ENCODE data around the gene DNAJC7. TPM values are rescaled to one million over a fixed set of nuclear protein-coding genes. Genes with fewer than 3 reads are reported as not detected.
A peak's percentile ranks its signal among the peaks of the same experiment; 100 is the strongest.

DNAJC7 gene
- total and polyA plus RNA-seq, 9 of the 15 experiments (the other 6 are each of a cell fraction or from before 2014, with no cell fraction given), result 85.8 to 262 (median 157) TPM

DNA sequence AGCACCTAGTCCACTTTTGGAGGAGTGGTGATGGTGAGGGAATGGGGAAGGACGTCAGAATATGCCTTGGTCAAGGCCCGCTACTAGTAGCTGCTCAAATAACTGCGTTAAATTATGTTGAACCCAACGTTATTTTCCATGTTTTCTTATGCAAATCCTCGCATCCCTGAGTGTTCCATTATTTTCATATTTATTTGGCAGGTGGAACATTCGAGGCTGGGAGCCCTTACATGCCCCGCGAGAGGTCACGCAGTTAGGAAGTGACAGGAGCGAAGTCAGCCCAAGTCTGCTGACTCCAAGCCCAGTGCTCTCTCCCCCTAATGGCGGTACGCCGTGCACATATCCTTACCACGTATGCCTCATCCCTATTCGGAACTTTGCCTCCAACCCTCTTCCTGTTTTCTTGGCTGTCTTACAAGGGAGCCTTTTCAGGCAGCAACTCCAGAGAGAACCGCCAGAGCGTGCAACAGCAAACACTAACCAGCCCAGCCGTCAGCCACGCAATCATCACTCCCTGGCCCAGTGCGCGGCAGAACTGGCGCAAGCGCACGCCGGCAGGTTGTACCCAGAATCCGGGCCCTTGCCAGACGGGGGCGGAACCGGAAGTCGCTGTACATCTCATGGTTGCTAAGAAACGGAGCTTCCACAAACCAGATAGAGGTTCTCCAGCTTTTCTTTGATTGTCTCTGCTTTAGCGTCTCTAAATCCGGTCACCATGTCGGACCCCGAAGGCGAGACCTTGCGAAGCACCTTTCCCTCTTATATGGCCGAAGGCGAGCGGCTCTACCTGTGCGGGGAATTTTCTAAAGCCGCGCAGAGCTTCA is 87.0 kb downstream of the DNAJC7 start, which contains the start of gene ODAD4 (continued):
- TF ChIP-seq, protein P1, sequence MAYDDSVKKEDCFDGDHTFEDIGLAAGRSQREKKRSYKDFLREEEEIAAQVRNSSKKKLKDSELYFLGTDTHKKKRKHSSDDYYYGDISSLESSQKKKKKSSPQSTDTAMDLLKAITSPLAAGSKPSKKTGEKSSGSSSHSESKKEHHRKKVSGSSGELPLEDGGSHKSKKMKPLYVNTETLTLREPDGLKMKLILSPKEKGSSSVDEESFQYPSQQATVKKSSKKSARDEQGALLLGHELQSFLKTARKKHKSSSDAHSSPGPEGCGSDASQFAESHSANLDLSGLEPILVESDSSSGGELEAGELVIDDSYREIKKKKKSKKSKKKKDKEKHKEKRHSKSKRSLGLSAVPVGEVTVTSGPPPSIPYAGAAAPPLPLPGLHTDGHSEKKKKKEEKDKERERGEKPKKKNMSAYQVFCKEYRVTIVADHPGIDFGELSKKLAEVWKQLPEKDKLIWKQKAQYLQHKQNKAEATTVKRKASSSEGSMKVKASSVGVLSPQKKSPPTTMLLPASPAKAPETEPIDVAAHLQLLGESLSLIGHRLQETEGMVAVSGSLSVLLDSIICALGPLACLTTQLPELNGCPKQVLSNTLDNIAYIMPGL (CRISPR knock-in tag; IDR thresholded peaks at IDR 0.05), result no peak
- TF ChIP-seq, protein P2, sequence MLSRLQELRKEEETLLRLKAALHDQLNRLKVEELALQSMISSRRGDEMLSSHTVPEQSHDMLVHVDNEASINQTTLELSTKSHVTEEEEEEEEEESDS (CRISPR knock-in tag; IDR thresholded peaks at IDR 0.05), result no peak
- no peak for TF ChIP-seq NCOA1 (IDR thresholded peaks at IDR 0.05; ENCODE audit: low read depth)
- no peak for TF ChIP-seq RNF2 (IDR thresholded peaks at IDR 0.05)
- no peak for TF ChIP-seq ZNF146 (CRISPR knock-in tag; IDR thresholded peaks at IDR 0.05; ENCODE audit: unreplicated experiment)
- peak; percentile 86 for TF ChIP-seq TRIM28 (IDR thresholded peaks at IDR 0.05)
- TF ChIP-seq U2AF2 (optimal IDR thresholded peaks at IDR 0.05; ENCODE audit: low read depth, low read length), result no peak
- TF ChIP-seq MAFK (IDR thresholded peaks at IDR 0.05; ENCODE audit: low read length), result no peak; the same call in 1 of the 2 replicates
- no peak for TF ChIP-seq ESRRB (CRISPR knock-in tag; IDR thresholded peaks at IDR 0.05; ENCODE audit: borderline replicate concordance)
- no peak for TF ChIP-seq TOE1 (IDR thresholded peaks at IDR 0.05; ENCODE audit: borderline replicate concordance)
- TF ChIP-seq TOE1 (CRISPR knock-in tag; IDR thresholded peaks at IDR 0.05; ENCODE audit: borderline replicate concordance, low read depth), result no peak
- peak; percentile 92 for TF ChIP-seq POLR2A (conservative IDR thresholded peaks at IDR 0.05)
- TF ChIP-seq, protein P3, sequence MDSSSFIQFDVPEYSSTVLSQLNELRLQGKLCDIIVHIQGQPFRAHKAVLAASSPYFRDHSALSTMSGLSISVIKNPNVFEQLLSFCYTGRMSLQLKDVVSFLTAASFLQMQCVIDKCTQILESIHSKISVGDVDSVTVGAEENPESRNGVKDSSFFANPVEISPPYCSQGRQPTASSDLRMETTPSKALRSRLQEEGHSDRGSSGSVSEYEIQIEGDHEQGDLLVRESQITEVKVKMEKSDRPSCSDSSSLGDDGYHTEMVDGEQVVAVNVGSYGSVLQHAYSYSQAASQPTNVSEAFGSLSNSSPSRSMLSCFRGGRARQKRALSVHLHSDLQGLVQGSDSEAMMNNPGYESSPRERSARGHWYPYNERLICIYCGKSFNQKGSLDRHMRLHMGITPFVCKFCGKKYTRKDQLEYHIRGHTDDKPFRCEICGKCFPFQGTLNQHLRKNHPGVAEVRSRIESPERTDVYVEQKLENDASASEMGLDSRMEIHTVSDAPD (CRISPR knock-in tag; IDR thresholded peaks at IDR 0.05), result no peak
- TF ChIP-seq PCBP1 (IDR thresholded peaks at IDR 0.05; ENCODE audit: low read depth, low read length, poor library complexity, severe bottlenecking), result no peak
- TF ChIP-seq, protein P4, sequence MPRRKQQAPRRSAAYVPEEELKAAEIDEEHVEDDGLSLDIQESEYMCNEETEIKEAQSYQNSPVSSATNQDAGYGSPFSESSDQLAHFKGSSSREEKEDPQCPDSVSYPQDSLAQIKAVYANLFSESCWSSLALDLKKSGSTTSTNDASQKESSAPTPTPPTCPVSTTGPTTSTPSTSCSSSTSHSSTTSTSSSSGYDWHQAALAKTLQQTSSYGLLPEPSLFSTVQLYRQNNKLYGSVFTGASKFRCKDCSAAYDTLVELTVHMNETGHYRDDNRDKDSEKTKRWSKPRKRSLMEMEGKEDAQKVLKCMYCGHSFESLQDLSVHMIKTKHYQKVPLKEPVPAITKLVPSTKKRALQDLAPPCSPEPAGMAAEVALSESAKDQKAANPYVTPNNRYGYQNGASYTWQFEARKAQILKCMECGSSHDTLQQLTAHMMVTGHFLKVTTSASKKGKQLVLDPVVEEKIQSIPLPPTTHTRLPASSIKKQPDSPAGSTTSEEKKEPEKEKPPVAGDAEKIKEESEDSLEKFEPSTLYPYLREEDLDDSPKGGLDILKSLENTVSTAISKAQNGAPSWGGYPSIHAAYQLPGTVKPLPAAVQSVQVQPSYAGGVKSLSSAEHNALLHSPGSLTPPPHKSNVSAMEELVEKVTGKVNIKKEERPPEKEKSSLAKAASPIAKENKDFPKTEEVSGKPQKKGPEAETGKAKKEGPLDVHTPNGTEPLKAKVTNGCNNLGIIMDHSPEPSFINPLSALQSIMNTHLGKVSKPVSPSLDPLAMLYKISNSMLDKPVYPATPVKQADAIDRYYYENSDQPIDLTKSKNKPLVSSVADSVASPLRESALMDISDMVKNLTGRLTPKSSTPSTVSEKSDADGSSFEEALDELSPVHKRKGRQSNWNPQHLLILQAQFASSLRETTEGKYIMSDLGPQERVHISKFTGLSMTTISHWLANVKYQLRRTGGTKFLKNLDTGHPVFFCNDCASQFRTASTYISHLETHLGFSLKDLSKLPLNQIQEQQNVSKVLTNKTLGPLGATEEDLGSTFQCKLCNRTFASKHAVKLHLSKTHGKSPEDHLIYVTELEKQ (CRISPR knock-in tag; IDR thresholded peaks at IDR 0.05), result no peak
- TF ChIP-seq RBM22 (IDR thresholded peaks at IDR 0.05; ENCODE audit: low read depth, low read length, poor library complexity, severe bottlenecking), result no peak
- TF ChIP-seq ZNF232 (CRISPR knock-in tag; IDR thresholded peaks at IDR 0.05), result no peak
- TF ChIP-seq U2AF1 (optimal IDR thresholded peaks at IDR 0.05; ENCODE audit: low read depth, low read length), result no peak
- TF ChIP-seq FUS (optimal IDR thresholded peaks at IDR 0.05; ENCODE audit: low read depth, low read length), result no peak
- TF ChIP-seq CREM (IDR thresholded peaks at IDR 0.05; ENCODE audit: low read depth), result peak; percentile 84
- TF ChIP-seq, protein P5, sequence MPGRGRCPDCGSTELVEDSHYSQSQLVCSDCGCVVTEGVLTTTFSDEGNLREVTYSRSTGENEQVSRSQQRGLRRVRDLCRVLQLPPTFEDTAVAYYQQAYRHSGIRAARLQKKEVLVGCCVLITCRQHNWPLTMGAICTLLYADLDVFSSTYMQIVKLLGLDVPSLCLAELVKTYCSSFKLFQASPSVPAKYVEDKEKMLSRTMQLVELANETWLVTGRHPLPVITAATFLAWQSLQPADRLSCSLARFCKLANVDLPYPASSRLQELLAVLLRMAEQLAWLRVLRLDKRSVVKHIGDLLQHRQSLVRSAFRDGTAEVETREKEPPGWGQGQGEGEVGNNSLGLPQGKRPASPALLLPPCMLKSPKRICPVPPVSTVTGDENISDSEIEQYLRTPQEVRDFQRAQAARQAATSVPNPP (IDR thresholded peaks at IDR 0.05; ENCODE audit: borderline replicate concordance, insufficient read depth, insufficient read length), result no peak
